PC-9 (cell line): ENCODE data around the gene ATP4A. TPM values are rescaled to one million over a fixed set of nuclear protein-coding genes. Genes with fewer than 3 reads are reported as not detected.

Experiments used
- BruUV-seq: library from RNA; stranded (reverse); fragments of 400-500 nt; replicated peaks from 2 replicates; lab custom pipeline; 2021; lab: Mats Ljungman, UMichigan
- CTCF ChIA-PET: fragments of 300-600 bp; sonication (Branson Sonifier 250); formaldehyde crosslinking; loops from one replicate; lab custom pipeline; 2022; ENCODE audit warnings: antibody characterized with exemption; lab: Charles Lee
- POLR2A ChIA-PET: fragments of 300-600 bp; sonication (Branson Sonifier 250); formaldehyde crosslinking; loops from one replicate; lab custom pipeline; 2022; ENCODE audit warnings: antibody characterized with exemption; ENCODE audit not compliant: unreplicated experiment; lab: Charles Lee
- DNase-seq, 2 experiments: peaks; one replicate each; pipeline versions ENCODE4 v3.0.0 to v3.0.0-alpha.2; 2015 to 2022; ENCODE audit warnings: mixed read lengths in 1 of 2
- H2AFZ ChIP-seq: fragments of 200-600 bp; sonication (generic); 2 replicates; pipeline ENCODE4 v1.8.1; 2017; ENCODE audit warnings: antibody characterized with exemption
- H3F3A ChIP-seq: fragments of 200-600 bp; sonication (generic); 2 replicates; pipeline ENCODE4 v1.8.1; 2017; ENCODE audit warnings: antibody characterized with exemption, mild to moderate bottlenecking, low read depth; ENCODE audit not compliant: insufficient read depth
- H3K27ac ChIP-seq: fragments of 200-600 bp; sonication (generic); 2 replicates; pipeline ENCODE4 v1.6.1; 2016; ENCODE audit warnings: mixed run types
- H3K27me3 ChIP-seq: fragments of 200-600 bp; sonication (generic); 2 replicates; pipeline ENCODE4 v1.6.1; 2016; ENCODE audit warnings: low read depth, mixed run types; ENCODE audit not compliant: insufficient read depth
- H3K36me3 ChIP-seq: fragments of 200-600 bp; sonication (generic); 2 replicates; pipeline ENCODE4 v1.6.1; 2016; ENCODE audit warnings: low read depth, mixed run types
- H3K4me1 ChIP-seq: fragments of 200-600 bp; sonication (generic); replicated peaks from 2 replicates; pipeline ENCODE4 v1.6.1; 2016; ENCODE audit warnings: mixed run types; ENCODE audit not compliant: insufficient read depth
- H3K4me2 ChIP-seq: fragments of 200-600 bp; sonication (generic); 2 replicates; pipeline ENCODE4 v1.6.1; 2017; ENCODE audit warnings: mixed run types
- H3K4me3 ChIP-seq: fragments of 200-600 bp; sonication (generic); 2 replicates; pipeline ENCODE4 v1.6.1; 2016; ENCODE audit warnings: mixed run types
- H3K79me2 ChIP-seq: fragments of 200-600 bp; sonication (generic); 2 replicates; pipeline ENCODE4 v1.6.1; 2017; ENCODE audit warnings: low read depth, mixed run types
- H3K9me2 ChIP-seq: fragments of 200-600 bp; sonication (generic); 2 replicates; pipeline ENCODE4 v1.8.1; 2017; ENCODE audit warnings: mild to moderate bottlenecking; ENCODE audit not compliant: insufficient read depth
- H3K9me3 ChIP-seq: fragments of 200-600 bp; sonication (generic); 2 replicates; pipeline ENCODE4 v1.8.1; 2016; ENCODE audit warnings: low read depth; ENCODE audit not compliant: insufficient read depth
- H4K20me1 ChIP-seq: fragments of 200-600 bp; sonication (generic); 2 replicates; pipeline ENCODE4 v1.8.1; 2017; ENCODE audit not compliant: insufficient read depth
- CTCF ChIP-seq: fragments of 200-600 bp; sonication (generic); conservative IDR thresholded peaks from 2 replicates; pipeline ENCODE4 v1.6.1; 2017; ENCODE audit warnings: mixed run types, antibody characterized with exemption, mild to moderate bottlenecking, moderate library complexity
- EZH2 ChIP-seq: fragments of 200-600 bp; sonication (generic); IDR thresholded peaks from 2 replicates; pipeline ENCODE4 v1.8.0; 2017; ENCODE audit warnings: antibody characterized with exemption, low read depth
- intact Hi-C: fragments of 100-400 bp; cut with micrococcal nuclease; formaldehyde crosslinking; loops from one replicate; pipeline ENCODE4 v1.10.0; 2022; ENCODE audit not compliant: unreplicated experiment
- total RNA-seq: library from RNA; stranded (reverse); gene quantifications from 2 replicates; pipeline ENCODE4 v1.2.3, GENCODE V29; 2021

The ATP4A gene
- total RNA-seq, 1 experiment from 2014 or later, result not detected

GRCh38 chr19:35525873-35526272, 37.6 kb downstream of the ATP4A start:
- no peak overlapping the region for H3K4me3 ChIP-seq
- H3K36me3 ChIP-seq, result no peaks in the 10 kb centered on the region
- DNase-seq, result no peak
- no peak overlapping the region for H3K4me2 ChIP-seq
- POLR2A ChIA-PET, result no interaction called here
- no peak overlapping the region for H3K27ac ChIP-seq
- H3K27me3 ChIP-seq, result peaks cover 9% of the 10 kb centered on the region; the same call in 1 of the 2 replicates
- no peaks in the 10 kb centered on the region for H3K9me2 ChIP-seq
- H3K4me1 ChIP-seq, result 0 out of 2 replicates have a peak, but pooled peaks cover 8% of the 10 kb centered on the region
- no peak for TF ChIP-seq CTCF
- no peak for TF ChIP-seq EZH2
- no peaks in the 10 kb centered on the region for H4K20me1 ChIP-seq
- H3K9me3 ChIP-seq, result no peaks in the 10 kb centered on the region
- no TSS peak for BruUV-seq
- H3K79me2 ChIP-seq, result no peaks in the 10 kb centered on the region
- H2AFZ ChIP-seq, result no peak overlapping the region
- intact Hi-C loops, result no loop called here
- peaks cover 2% of the 10 kb centered on the region; the same call in 1 of the 2 replicates for H3F3A ChIP-seq
- CTCF ChIA-PET, result no interaction called here

GRCh38 chr19:35524181-35524837, 39.1 kb downstream of the ATP4A start:
- no peak for DNase-seq
- H3K27ac ChIP-seq, result no peak overlapping the region
- H2AFZ ChIP-seq, result no peak overlapping the region
- H3K9me2 ChIP-seq, result no peaks in the 10 kb centered on the region
- H3K79me2 ChIP-seq, result no peaks in the 10 kb centered on the region
- ChIA-PET CTCF (interaction anchor here (1.1 kb wide), 1 partner anchor 15 kb away, joined by 3 read pairs; no protein-coding TSS in a partner anchor), POLR2A (no interaction called here)
- no peaks in the 10 kb centered on the region for H4K20me1 ChIP-seq
- no peaks in the 10 kb centered on the region for H3K36me3 ChIP-seq
- peaks cover 9% of the 10 kb centered on the region; the same call in 1 of the 2 replicates for H3K27me3 ChIP-seq
- H3K4me2 ChIP-seq, result no peak overlapping the region
- no peaks in the 10 kb centered on the region for H3K9me3 ChIP-seq
- H3K4me1 ChIP-seq, result 0 out of 2 replicates have a peak, but pooled peaks cover 8% of the 10 kb centered on the region
- H3K4me3 ChIP-seq, result no peak overlapping the region
- H3F3A ChIP-seq, result no peaks in the 10 kb centered on the region; the same call in 1 of the 2 replicates
- TF ChIP-seq CTCF, result no peak
- no peak for TF ChIP-seq EZH2
- no TSS peak for BruUV-seq
- intact Hi-C loops, result no loop called here

GRCh38 chr19:35522745-35523327, 40.6 kb downstream of the ATP4A start:
- no peaks in the 10 kb centered on the region for H4K20me1 ChIP-seq
- POLR2A ChIA-PET, result no interaction called here
- no peaks in the 10 kb centered on the region for H3K9me2 ChIP-seq
- BruUV-seq, result no TSS peak
- CTCF ChIA-PET, result no interaction called here
- no peak overlapping the region for H2AFZ ChIP-seq
- H3K27ac ChIP-seq, result no peak overlapping the region
- intact Hi-C loops, result no loop called here
- H3F3A ChIP-seq, result no peaks in the 10 kb centered on the region
- H3K4me2 ChIP-seq, result no peak overlapping the region
- H3K79me2 ChIP-seq, result no peaks in the 10 kb centered on the region
- H3K9me3 ChIP-seq, result no peaks in the 10 kb centered on the region
- DNase-seq, result no peak
- H3K27me3 ChIP-seq, result peaks cover 9% of the 10 kb centered on the region; the same call in 1 of the 2 replicates
- TF ChIP-seq CTCF (no peak), EZH2 (no peak)
- 0 out of 2 replicates have a peak, but pooled peaks cover under 1% of the 10 kb centered on the region for H3K4me1 ChIP-seq
- H3K36me3 ChIP-seq, result no peaks in the 10 kb centered on the region
- no peak overlapping the region for H3K4me3 ChIP-seq
